Endodermal cell (in vitro differentiated cells): Measurements from ENCODE around the gene OTOP2. TPM values are rescaled to one million over a fixed set of nuclear protein-coding genes. Genes with fewer than 3 reads are reported as not detected.

Experiments
- DNase-seq: peaks from one replicate; pipeline ENCODE4 v3.0.0-alpha.2; 2017
- H3K27ac ChIP-seq: 2 replicates; pipeline ENCODE4 v1.5.1; 2013; ENCODE audit warnings: mild to moderate bottlenecking, low read depth, low read length, moderate library complexity
- H3K27me3 ChIP-seq: 2 replicates; pipeline ENCODE4 v1.6.1; 2013; ENCODE audit warnings: mild to moderate bottlenecking, low read length, moderate library complexity; ENCODE audit not compliant: insufficient read depth, control insufficient read depth, poor library complexity, severe bottlenecking
- H3K36me3 ChIP-seq: 2 replicates; pipeline ENCODE4 v1.7.0; 2013; ENCODE audit warnings: mild to moderate bottlenecking, low read length, moderate library complexity; ENCODE audit not compliant: control insufficient read depth, insufficient read depth
- H3K4me1 ChIP-seq: one replicate; pipeline ENCODE4 v1.7.0; 2013; ENCODE audit warnings: low read length; ENCODE audit not compliant: control insufficient read depth, insufficient read depth
- H3K4me3 ChIP-seq: 2 replicates; pipeline ENCODE4 v1.5.1; 2013; ENCODE audit warnings: mild to moderate bottlenecking, low read length, moderate library complexity
- H3K9ac ChIP-seq: 2 replicates; pipeline ENCODE4 v1.6.1; 2013; ENCODE audit warnings: mild to moderate bottlenecking, low read length, moderate library complexity; ENCODE audit not compliant: poor library complexity, severe bottlenecking; ENCODE audit errors: extremely low read depth
- H3K9me3 ChIP-seq: 2 replicates; pipeline ENCODE4 v1.6.1; 2013; ENCODE audit warnings: mild to moderate bottlenecking, low read length, moderate library complexity; ENCODE audit not compliant: control insufficient read depth
- H3K27ac Mint-ChIP-seq: 2 replicates; pipeline ENCODE4 v1.8.0; 2020; ENCODE audit warnings: mixed read lengths
- H3K27me3 Mint-ChIP-seq: 2 replicates; pipeline ENCODE4 v1.8.0; 2021; ENCODE audit warnings: mild to moderate bottlenecking, mixed read lengths; ENCODE audit not compliant: insufficient read depth
- H3K36me3 Mint-ChIP-seq: 2 replicates; pipeline ENCODE4 v1.8.0; 2020; ENCODE audit warnings: low read depth, mixed read lengths
- H3K4me1 Mint-ChIP-seq: 2 replicates; pipeline ENCODE4 v1.8.0; 2020; ENCODE audit warnings: mixed read lengths
- H3K4me3 Mint-ChIP-seq: 2 replicates; pipeline ENCODE4 v1.8.0; 2020; ENCODE audit warnings: mild to moderate bottlenecking, moderate library complexity, mixed read lengths
- H3K9me3 Mint-ChIP-seq: 2 replicates; pipeline ENCODE4 v1.8.0; 2020; ENCODE audit warnings: mild to moderate bottlenecking, mixed read lengths
- CTCF ChIP-seq: fragments of 200-600 bp; sonication (generic); conservative IDR thresholded peaks from 2 replicates; pipeline ENCODE4 v1.5.0; 2021; ENCODE audit warnings: antibody characterized with exemption, mild to moderate bottlenecking
- WGBS, 2 experiments: methylation state at CpG; one replicate each; pipeline versions ENCODE4 v1.1.5 to v1.1.7; 2013; ENCODE audit warnings: missing lambda C conversion rate in 2 of 2, mixed read lengths in 1 of 2; ENCODE audit not compliant: insufficient coverage in 1 of 2, insufficient read length in 1 of 2; 5-methylcytosine and 5-hydroxymethylcytosine counted together
- total RNA-seq, 2 donors: library from RNA; stranded (reverse); fragmentation: NEBNext Ultra II Directional in 1 of 2; extraction: Animal tissue kit (Norgen Biotek cat#: 25700) in 1 of 2; gene quantifications; 2 replicates in 1 of 2; 3 replicates in 1 of 2; pipeline ENCODE4 v1.2.1, GENCODE V29; 2021

The OTOP2 gene
- total RNA-seq, 2 donors from 2014 or later, result not detected

- DNase-seq, result peak; percentile 70
- H3K9me3 Mint-ChIP-seq, result no peaks in the 10 kb centered on the region
- Histone ChIP-seq H3K4me1 (no peaks in the 10 kb centered on the region), H3K36me3 (no peaks in the 10 kb centered on the region), H3K27ac (no peak overlapping the region), H3K9ac (no peak overlapping the region), H3K27me3 (no peaks in the 10 kb centered on the region), H3K4me3 (no peak overlapping the region), H3K9me3 (no peaks in the 10 kb centered on the region)
- H3K36me3 Mint-ChIP-seq, result no peaks in the 10 kb centered on the region
- H3K27me3 Mint-ChIP-seq, result peaks cover 6% of the 10 kb centered on the region
- WGBS, 2 experiments, result 77 to 85% methylated on average over 4 to 6 of the region's 6 CpGs
- H3K27ac Mint-ChIP-seq, result no peak overlapping the region
- no peak overlapping the region for H3K4me3 Mint-ChIP-seq
- peaks cover 16% of the 10 kb centered on the region for H3K4me1 Mint-ChIP-seq
- TF ChIP-seq CTCF, result no peak
These were observed 48.0 kb upstream of the OTOP2 start for GRCh38 chr17:74875977-74876593.

- Mint-ChIP-seq H3K27ac (no peak overlapping the region), H3K4me1 (peaks cover 11% of the 10 kb centered on the region), H3K9me3 (no peaks in the 10 kb centered on the region), H3K4me3 (no peak overlapping the region), H3K36me3 (no peaks in the 10 kb centered on the region), H3K27me3 (peaks cover 10% of the 10 kb centered on the region)
- no peak for TF ChIP-seq CTCF
- 86 to 88% methylated on average over 11 to 19 of the region's 19 CpGs for WGBS, 2 experiments
- Histone ChIP-seq H3K4me3 (no peak overlapping the region), H3K27me3 (no peaks in the 10 kb centered on the region), H3K9me3 (no peaks in the 10 kb centered on the region), H3K9ac (no peak overlapping the region), H3K4me1 (no peaks in the 10 kb centered on the region), H3K36me3 (no peaks in the 10 kb centered on the region), H3K27ac (no peak overlapping the region)
- no peak for DNase-seq
These were observed 46.2 kb upstream of the OTOP2 start for GRCh38 chr17:74877592-74878548.

GRCh38 chr17:74878658-74879057, 45.4 kb upstream of the OTOP2 start:
- H3K4me1 Mint-ChIP-seq, result peaks cover 10% of the 10 kb centered on the region
- Histone ChIP-seq H3K36me3 (no peaks in the 10 kb centered on the region), H3K9me3 (no peaks in the 10 kb centered on the region), H3K4me3 (no peak overlapping the region), H3K4me1 (no peaks in the 10 kb centered on the region), H3K27me3 (no peaks in the 10 kb centered on the region), H3K9ac (no peak overlapping the region), H3K27ac (no peak overlapping the region)
- H3K27me3 Mint-ChIP-seq, result peaks cover 12% of the 10 kb centered on the region
- no peak overlapping the region for H3K4me3 Mint-ChIP-seq
- H3K9me3 Mint-ChIP-seq, result no peaks in the 10 kb centered on the region
- no peak for TF ChIP-seq CTCF
- 70 to 84% methylated on average over 2 of the region's 2 CpGs for WGBS, 2 experiments
- H3K27ac Mint-ChIP-seq, result no peak overlapping the region
- no peak for DNase-seq
- no peaks in the 10 kb centered on the region for H3K36me3 Mint-ChIP-seq
